ENCODE results near the gene ADGRF4.

The ADGRF4 gene

GRCh38 chr6:47680724-47681123 lies 17.7 kb upstream of the ADGRF4 start:
- H3K36me3 ChIP-seq (ENCODE audit: insufficient read depth, low read length), result no peaks in the 10 kb centered on the region
- H3K9ac ChIP-seq (ENCODE audit: low read length), result no peak overlapping the region
- H3K79me2 ChIP-seq (ENCODE audit: insufficient read depth, low read length), result no peaks in the 10 kb centered on the region
- no peak overlapping the region for H2AFZ ChIP-seq (ENCODE audit: low read length)
- H3K27me3 ChIP-seq (ENCODE audit: insufficient read depth, low read length), result no peaks in the 10 kb centered on the region; the same call in 1 of the 2 replicates
- H3K9me2 ChIP-seq (ENCODE audit: low read depth, low read length), result no peaks in the 10 kb centered on the region
- H3K4me2 ChIP-seq (ENCODE audit: low read length), result no peak overlapping the region
- no peaks in the 10 kb centered on the region for H4K20me1 ChIP-seq (ENCODE audit: insufficient read depth, low read length)
- no peak overlapping the region for H3K4me3 ChIP-seq (ENCODE audit: low read depth, low read length, poor library complexity, severe bottlenecking)
- H3K4me1 ChIP-seq (ENCODE audit: insufficient read depth, low read length, severe bottlenecking), result no peaks in the 10 kb centered on the region
- no peaks in the 10 kb centered on the region for H3K9me3 ChIP-seq (ENCODE audit: low read length)
- no peaks in the 10 kb centered on the region for H3F3A ChIP-seq (ENCODE audit: insufficient read depth, low read length)
- no peak overlapping the region for H3K27ac ChIP-seq (ENCODE audit: low read depth, low read length, poor library complexity, severe bottlenecking)
- TF ChIP-seq EZH2 (IDR thresholded peaks at IDR 0.05; ENCODE audit: borderline replicate concordance, low read length), result no peak
- TF ChIP-seq CTCF (IDR thresholded peaks at IDR 0.05; ENCODE audit: low read length), result no peak

- Histone ChIP-seq H4K20me1 (ENCODE audit: insufficient read depth, low read length) (no peaks in the 10 kb centered on the region), H3K9ac (ENCODE audit: low read length) (no peak overlapping the region), H3K36me3 (ENCODE audit: insufficient read depth, low read length) (no peaks in the 10 kb centered on the region), H3K4me2 (ENCODE audit: low read length) (no peak overlapping the region), H3K9me3 (ENCODE audit: low read length) (no peaks in the 10 kb centered on the region), H2AFZ (ENCODE audit: low read length) (no peak overlapping the region), H3K27me3 (ENCODE audit: insufficient read depth, low read length) (no peaks in the 10 kb centered on the region; the same call in 1 of the 2 replicates), H3K4me1 (ENCODE audit: insufficient read depth, low read length, severe bottlenecking) (no peaks in the 10 kb centered on the region), H3K4me3 (ENCODE audit: low read depth, low read length, poor library complexity, severe bottlenecking) (no peak overlapping the region), H3K79me2 (ENCODE audit: insufficient read depth, low read length) (no peaks in the 10 kb centered on the region), H3K27ac (ENCODE audit: low read depth, low read length, poor library complexity, severe bottlenecking) (no peak overlapping the region), H3F3A (ENCODE audit: insufficient read depth, low read length) (no peaks in the 10 kb centered on the region), H3K9me2 (ENCODE audit: low read depth, low read length) (no peaks in the 10 kb centered on the region)
- no peak for TF ChIP-seq CTCF (IDR thresholded peaks at IDR 0.05; ENCODE audit: low read length)
- no peak for TF ChIP-seq EZH2 (IDR thresholded peaks at IDR 0.05; ENCODE audit: borderline replicate concordance, low read length)
Observed at GRCh38 chr6:47681201-47681990, 17.0 kb upstream of the ADGRF4 start.

- TF ChIP-seq CTCF (IDR thresholded peaks at IDR 0.05; ENCODE audit: low read length) (no peak), EZH2 (IDR thresholded peaks at IDR 0.05; ENCODE audit: borderline replicate concordance, low read length) (no peak)
- no peaks in the 10 kb centered on the region for H3K36me3 ChIP-seq (ENCODE audit: insufficient read depth, low read length)
- no peak overlapping the region for H3K27ac ChIP-seq (ENCODE audit: low read depth, low read length, poor library complexity, severe bottlenecking)
- H3F3A ChIP-seq (ENCODE audit: insufficient read depth, low read length), result no peaks in the 10 kb centered on the region
- H3K27me3 ChIP-seq (ENCODE audit: insufficient read depth, low read length), result no peaks in the 10 kb centered on the region
- no peaks in the 10 kb centered on the region for H4K20me1 ChIP-seq (ENCODE audit: insufficient read depth, low read length)
- no peak overlapping the region for H3K4me2 ChIP-seq (ENCODE audit: low read length)
- no peak overlapping the region for H3K4me3 ChIP-seq (ENCODE audit: low read depth, low read length, poor library complexity, severe bottlenecking)
- no peaks in the 10 kb centered on the region for H3K9me2 ChIP-seq (ENCODE audit: low read depth, low read length)
- H3K9ac ChIP-seq (ENCODE audit: low read length), result no peak overlapping the region
- no peak overlapping the region for H2AFZ ChIP-seq (ENCODE audit: low read length)
- no peaks in the 10 kb centered on the region for H3K4me1 ChIP-seq (ENCODE audit: insufficient read depth, low read length, severe bottlenecking)
- H3K9me3 ChIP-seq (ENCODE audit: low read length), result no peaks in the 10 kb centered on the region
- H3K79me2 ChIP-seq (ENCODE audit: insufficient read depth, low read length), result no peaks in the 10 kb centered on the region
Observed at GRCh38 chr6:47686411-47686810, 12.0 kb upstream of the ADGRF4 start.

Data from OCI-LY1 (cell line).